GM19239 (cell line): ENCODE measurements around the gene MC4R.
"Not testable (repeated sequence)": the region's sequence is repeated elsewhere in the genome, so short reads cannot be mapped to it uniquely, and the experiment has no call there.

ENCODE experiments used
- DNase-seq: peaks from one replicate; pipeline ENCODE4 v3.0.0; 2011; ENCODE audit warnings: low spot score; ENCODE audit not compliant: insufficient read length
- FAIRE-seq: peaks from 2 replicates; lab custom pipeline; 2011; peaks lifted over from hg19 to GRCh38; lab: Jason Lieb, UNC

The MC4R gene

GRCh38 chr18:60372596-60372995 lies at the start of gene MC4R:
Gene MC4R, minus strand, starts transcription at chr18:60372775. Its CDS starts 426 bp downstream, at chr18:60372349.
- DNase-seq (no peak), FAIRE-seq (no peak)

GRCh38 chr18:60422306-60422705 lies 49.7 kb upstream of the MC4R start:
- DNase-seq, FAIRE-seq: not testable (repeated sequence)

- DNase-seq, result no peak
- no peak for FAIRE-seq
These were observed 49.0 kb upstream of the MC4R start for GRCh38 chr18:60421356-60422118.

GRCh38 chr18:60417946-60418345 lies 45.4 kb upstream of the MC4R start:
- no peak for FAIRE-seq
- DNase-seq, result no peak

- no peak for DNase-seq
- peak; percentile 48 for FAIRE-seq
These were observed 41.5 kb upstream of the MC4R start for GRCh38 chr18:60413944-60414547.

- FAIRE-seq, result no peak
- DNase-seq, result no peak
These were observed 39.1 kb upstream of the MC4R start for GRCh38 chr18:60411715-60412114.

GRCh38 chr18:60406721-60407120 lies 34.1 kb upstream of the MC4R start:
- FAIRE-seq, result no peak
- no peak for DNase-seq

GRCh38 chr18:60404486-60405085 lies 32.0 kb upstream of the MC4R start:
- FAIRE-seq (no peak), DNase-seq (no peak)

- no peak for DNase-seq
- no peak for FAIRE-seq
These were observed 28.8 kb upstream of the MC4R start for GRCh38 chr18:60401346-60401745.

GRCh38 chr18:60391571-60392226 lies 19.1 kb upstream of the MC4R start:
- DNase-seq (no peak), FAIRE-seq (no peak)

GRCh38 chr18:60389314-60389713 lies 16.7 kb upstream of the MC4R start:
- no peak for DNase-seq
- no peak for FAIRE-seq

GRCh38 chr18:60385693-60386092 lies 13.1 kb upstream of the MC4R start:
- DNase-seq, result no peak
- no peak for FAIRE-seq

- FAIRE-seq (no peak), DNase-seq (no peak)
These were observed 11.3 kb upstream of the MC4R start for GRCh38 chr18:60383893-60384292.

- FAIRE-seq, result no peak
- no peak for DNase-seq
These were observed 5.3 kb upstream of the MC4R start for GRCh38 chr18:60377778-60378469.

GRCh38 chr18:60372132-60372531 lies 443 bp downstream of the MC4R start:
- DNase-seq (no peak), FAIRE-seq (no peak)

- FAIRE-seq, result no peak
- no peak for DNase-seq
These were observed 14.1 kb downstream of the MC4R start for GRCh38 chr18:60358516-60358915.

- DNase-seq (no peak), FAIRE-seq (no peak)
These were observed 21.6 kb downstream of the MC4R start for GRCh38 chr18:60350941-60351340.

GRCh38 chr18:60350150-60350549 lies 22.4 kb downstream of the MC4R start:
- no peak for FAIRE-seq
- no peak for DNase-seq

- no peak for DNase-seq
- FAIRE-seq, result no peak
These were observed 25.0 kb downstream of the MC4R start for GRCh38 chr18:60347526-60348045.

GRCh38 chr18:60339018-60339417 lies 33.6 kb downstream of the MC4R start:
- FAIRE-seq (no peak), DNase-seq (no peak)
